AG04450 (cell line): Measurements from ENCODE around the gene HOXB9. TPM values are rescaled to one million over a fixed set of nuclear protein-coding genes. Genes with fewer than 3 reads are reported as not detected.

Source experiments
- CTCF ChIA-PET: fragments of 300-600, 350-600 bp; formaldehyde crosslinking; extraction: SDS; loops from one replicate; lab custom pipeline; 2022; ENCODE audit warnings: antibody characterized with exemption, inconsistent platforms; lab: Charles Lee
- POLR2A ChIA-PET: fragments of 350-600 bp; formaldehyde crosslinking; extraction: SDS; loops from one replicate; lab custom pipeline; 2021; ENCODE audit warnings: antibody characterized with exemption, inconsistent platforms; lab: Yijun Ruan, JAX
- DNase-seq: peaks from one replicate; pipeline ENCODE4 v3.0.0-alpha.2; 2011; ENCODE audit warnings: low read depth, low spot score
- H3K27ac ChIP-seq: one replicate; pipeline ENCODE4 v1.5.1; 2012; ENCODE audit warnings: low read depth, low read length, control low read depth
- H3K27me3 ChIP-seq: one replicate; pipeline ENCODE4 v1.6.0; 2012; ENCODE audit warnings: low read length; ENCODE audit not compliant: control insufficient read depth, insufficient read depth
- H3K4me3 ChIP-seq: 2 replicates; pipeline ENCODE4 v1.5.1; 2011; ENCODE audit warnings: mild to moderate bottlenecking, low read depth, low read length, control low read depth
- H3K9me3 ChIP-seq: 2 replicates; pipeline ENCODE4 v1.5.1; 2012; ENCODE audit warnings: low read length; ENCODE audit not compliant: control insufficient read depth, insufficient read depth
- polyA plus RNA-seq: library from polyadenylated mRNA; depleted of rRNA; stranded (reverse); fragments of >200 nt; gene quantifications from 2 replicates; pipeline ENCODE4 v1.2.3, GENCODE V29; 2011
- TF ChIP-seq, protein P1 (sequence below): IDR thresholded peaks from 2 replicates; pipeline ENCODE4 v1.5.1; 2011; ENCODE audit warnings: low read depth, low read length, control low read depth, inconsistent platforms

HOXB9 gene
- polyA plus RNA-seq, 1 experiment, result 0.02 TPM

DNA sequence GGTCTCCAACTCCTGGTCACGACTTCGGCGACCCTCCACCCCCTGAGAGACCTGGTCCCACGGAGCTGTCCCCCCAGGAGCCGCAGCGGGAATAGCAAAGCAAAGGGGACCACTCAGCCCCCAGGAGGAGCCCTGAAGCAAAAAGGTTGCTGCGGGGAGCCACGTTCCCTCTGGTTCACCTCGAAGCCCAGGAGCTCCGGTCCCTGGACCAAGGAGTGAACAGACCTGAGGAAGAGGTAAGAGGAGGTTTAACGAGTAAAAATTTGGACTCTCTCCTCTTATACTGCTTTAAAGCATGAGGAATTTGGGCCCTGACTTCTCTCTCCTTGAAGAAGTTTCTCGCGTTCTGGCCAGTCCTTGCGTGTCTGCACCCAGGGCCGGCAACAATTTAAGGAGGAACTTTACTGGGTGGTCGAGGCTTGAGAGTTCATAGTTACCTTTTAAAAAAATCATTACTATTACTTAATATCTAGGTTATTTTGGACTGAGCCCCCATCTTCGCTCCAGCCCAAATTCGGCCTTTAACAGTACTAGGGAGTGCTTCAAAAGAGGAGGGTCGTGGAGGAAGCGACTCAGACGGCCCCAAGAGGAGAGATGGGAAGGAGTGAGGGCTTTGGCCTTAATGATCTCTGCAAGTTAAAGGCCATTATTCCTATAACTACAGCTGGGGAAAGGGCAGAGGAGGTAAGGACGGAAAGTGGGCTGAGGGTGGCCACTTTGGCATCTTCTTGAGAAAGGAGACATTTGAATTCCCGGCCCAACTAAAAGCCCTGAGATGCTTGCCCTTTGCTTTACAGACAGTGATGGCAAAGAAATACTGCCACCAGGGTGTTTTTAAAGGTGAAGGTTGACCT lies 16.9 kb upstream of the HOXB9 start:
- TF ChIP-seq, protein P1, sequence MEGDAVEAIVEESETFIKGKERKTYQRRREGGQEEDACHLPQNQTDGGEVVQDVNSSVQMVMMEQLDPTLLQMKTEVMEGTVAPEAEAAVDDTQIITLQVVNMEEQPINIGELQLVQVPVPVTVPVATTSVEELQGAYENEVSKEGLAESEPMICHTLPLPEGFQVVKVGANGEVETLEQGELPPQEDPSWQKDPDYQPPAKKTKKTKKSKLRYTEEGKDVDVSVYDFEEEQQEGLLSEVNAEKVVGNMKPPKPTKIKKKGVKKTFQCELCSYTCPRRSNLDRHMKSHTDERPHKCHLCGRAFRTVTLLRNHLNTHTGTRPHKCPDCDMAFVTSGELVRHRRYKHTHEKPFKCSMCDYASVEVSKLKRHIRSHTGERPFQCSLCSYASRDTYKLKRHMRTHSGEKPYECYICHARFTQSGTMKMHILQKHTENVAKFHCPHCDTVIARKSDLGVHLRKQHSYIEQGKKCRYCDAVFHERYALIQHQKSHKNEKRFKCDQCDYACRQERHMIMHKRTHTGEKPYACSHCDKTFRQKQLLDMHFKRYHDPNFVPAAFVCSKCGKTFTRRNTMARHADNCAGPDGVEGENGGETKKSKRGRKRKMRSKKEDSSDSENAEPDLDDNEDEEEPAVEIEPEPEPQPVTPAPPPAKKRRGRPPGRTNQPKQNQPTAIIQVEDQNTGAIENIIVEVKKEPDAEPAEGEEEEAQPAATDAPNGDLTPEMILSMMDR, result no peak
- no peak for DNase-seq
- ChIA-PET POLR2A (no interaction called here), CTCF (no interaction called here)
- Histone ChIP-seq H3K4me3 (no peak overlapping the region), H3K27me3 (peaks cover 94% of the 10 kb centered on the region), H3K9me3 (peaks cover 15% of the 10 kb centered on the region; the same call in 1 of the 2 replicates), H3K27ac (no peak overlapping the region)

DNA sequence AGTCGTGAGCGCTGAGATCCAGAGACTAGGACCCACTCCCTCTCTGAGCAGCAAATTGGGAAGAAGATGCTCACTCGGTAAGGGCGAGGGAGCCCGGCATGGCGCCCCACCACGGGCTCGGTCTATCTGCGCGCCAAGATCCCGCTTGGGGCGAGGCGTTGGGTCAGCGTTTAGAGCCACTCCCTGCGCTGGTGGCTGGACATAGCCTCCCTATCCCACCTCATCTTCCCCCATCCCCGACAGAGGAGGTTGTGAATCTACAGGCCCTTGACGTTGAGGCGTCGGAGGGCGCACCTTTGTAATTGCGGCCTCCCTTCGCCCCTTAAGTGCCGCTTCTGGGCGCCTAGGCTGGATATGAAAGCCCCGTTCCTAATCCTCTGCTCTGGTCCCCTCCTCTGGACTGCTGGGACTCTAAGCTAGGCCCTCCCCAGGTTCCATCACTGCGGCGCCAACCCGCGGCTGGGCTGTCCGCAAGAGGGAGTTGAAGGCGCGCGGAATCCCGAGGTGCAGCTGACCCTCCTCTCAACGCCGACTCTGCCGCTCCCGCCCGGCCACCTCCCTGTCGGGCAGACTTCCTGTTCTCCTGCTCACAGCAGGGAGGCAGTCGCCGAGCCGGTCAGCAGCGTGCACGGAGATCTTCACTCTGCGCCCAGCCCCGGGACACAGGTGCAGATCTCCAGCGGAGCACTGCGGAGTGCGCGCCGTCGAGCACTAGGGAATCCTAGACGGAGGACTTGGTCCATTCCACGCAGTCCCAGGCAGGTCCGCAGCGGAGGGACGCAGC lies 16.1 kb upstream of the HOXB9 start:
- no peak for DNase-seq
- ChIA-PET CTCF (no interaction called here), POLR2A (no interaction called here)
- TF ChIP-seq, protein P1, result no peak
- peaks cover 15% of the 10 kb centered on the region; the same call in 1 of the 2 replicates for H3K9me3 ChIP-seq
- peaks cover 94% of the 10 kb centered on the region for H3K27me3 ChIP-seq
- no peak overlapping the region for H3K4me3 ChIP-seq
- H3K27ac ChIP-seq, result no peak overlapping the region

DNA sequence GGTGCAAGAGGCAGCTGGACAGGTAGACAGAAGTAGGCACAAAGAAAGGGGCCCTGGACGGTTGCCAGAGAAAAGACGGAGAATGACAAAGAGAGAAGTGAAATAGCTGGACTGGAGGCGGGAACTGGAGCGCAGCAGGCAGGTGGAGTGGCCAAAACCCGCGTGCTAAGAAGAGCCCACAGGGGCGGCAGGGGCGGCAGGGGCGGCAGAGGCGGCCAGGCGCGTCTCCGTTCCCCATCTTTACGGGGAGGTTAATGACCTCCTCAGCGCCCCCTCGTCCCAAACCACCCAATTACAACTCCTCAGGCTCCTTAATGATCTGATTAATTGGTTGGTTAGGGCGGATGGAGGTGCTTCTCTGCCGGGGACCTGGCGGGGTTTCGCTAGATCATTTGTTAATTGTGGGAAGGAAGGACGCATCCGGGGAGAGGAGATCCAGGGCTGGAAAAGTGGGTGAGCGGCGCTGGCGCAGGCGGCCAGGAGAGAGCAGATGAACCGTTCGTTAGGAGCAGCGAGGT lies 15.4 kb upstream of the HOXB9 start:
- CTCF ChIA-PET, result no interaction called here

DNA sequence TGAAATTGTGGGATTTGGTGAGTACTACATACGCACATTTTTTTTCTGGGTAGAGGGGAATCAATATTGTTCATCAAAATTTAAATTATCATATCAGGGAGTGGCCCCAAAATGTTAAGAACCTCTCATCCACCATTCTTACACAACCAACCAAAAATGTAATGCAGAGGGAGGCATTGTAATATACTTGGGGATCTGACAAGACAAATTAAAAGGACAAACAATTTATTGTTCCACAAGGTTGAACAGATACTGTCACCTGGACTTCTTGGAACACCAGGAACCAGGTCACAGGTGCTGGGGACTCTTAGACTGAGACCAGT lies 14.7 kb upstream of the HOXB9 start:
- ChIA-PET POLR2A (no interaction called here), CTCF (interaction anchor here (1.3 kb wide), 1 partner anchor 150 kb away, joined by 3 read pairs; no protein-coding TSS in a partner anchor)
- H3K9me3 ChIP-seq, result peaks cover 15% of the 10 kb centered on the region; the same call in 1 of the 2 replicates
- TF ChIP-seq, protein P1, result no peak
- DNase-seq, result no peak
- H3K27ac ChIP-seq, result no peak overlapping the region
- H3K27me3 ChIP-seq, result peaks cover 99% of the 10 kb centered on the region
- no peak overlapping the region for H3K4me3 ChIP-seq

More for the DNA sequence above, 15.4 kb upstream of the HOXB9 start:
- DNase-seq, result no peak
- Histone ChIP-seq H3K27ac (no peak overlapping the region), H3K4me3 (no peak overlapping the region), H3K27me3 (peaks cover 99% of the 10 kb centered on the region), H3K9me3 (peaks cover 15% of the 10 kb centered on the region; the same call in 1 of the 2 replicates)
- TF ChIP-seq, protein P1, result no peak
- POLR2A ChIA-PET, result no interaction called here
